IPS-20b (cell line): ENCODE results near the gene RTP5.

Experiments
- H3K27ac ChIP-seq: one replicate; pipeline ENCODE4 v1.5.1; 2013; ENCODE audit warnings: low read length
- H3K27me3 ChIP-seq: 2 replicates; pipeline ENCODE4 v1.6.1; 2013; ENCODE audit warnings: mild to moderate bottlenecking, low read length, inconsistent platforms; ENCODE audit not compliant: insufficient read depth
- H3K36me3 ChIP-seq: 2 replicates; pipeline ENCODE4 v1.6.1; 2013; ENCODE audit warnings: low read depth, mild to moderate bottlenecking, inconsistent platforms, low read length, moderate library complexity; ENCODE audit not compliant: insufficient read depth
- H3K4me1 ChIP-seq: 2 replicates; pipeline ENCODE4 v1.6.1; 2013; ENCODE audit warnings: mild to moderate bottlenecking, control low read depth, inconsistent platforms, low read length, moderate library complexity; ENCODE audit not compliant: insufficient read depth
- H3K4me3 ChIP-seq: 2 replicates; pipeline ENCODE4 v1.5.1; 2013; ENCODE audit warnings: mild to moderate bottlenecking, low read length, inconsistent platforms
- H3K9ac ChIP-seq: 2 replicates; pipeline ENCODE4 v1.6.1; 2013; ENCODE audit warnings: low read depth, mild to moderate bottlenecking, inconsistent platforms, low read length, moderate library complexity
- H3K9me3 ChIP-seq: 2 replicates; pipeline ENCODE4 v1.6.1; 2013; ENCODE audit warnings: mild to moderate bottlenecking, low read depth, low read length, inconsistent platforms; ENCODE audit not compliant: insufficient read depth

The RTP5 gene

GRCh38 chr2:241890524-241891235 is 21.2 kb downstream of the RTP5 start:
- H3K9ac ChIP-seq = no peak overlapping the region
- no peak overlapping the region for H3K27ac ChIP-seq
- H3K27me3 ChIP-seq = no peaks in the 10 kb centered on the region
- peaks cover 3% of the 10 kb centered on the region for H3K4me1 ChIP-seq
- H3K4me3 ChIP-seq = no peak overlapping the region
- H3K9me3 ChIP-seq = no peaks in the 10 kb centered on the region
- no peaks in the 10 kb centered on the region for H3K36me3 ChIP-seq

- H3K9me3 ChIP-seq = no peaks in the 10 kb centered on the region
- H3K4me1 ChIP-seq = peaks cover 3% of the 10 kb centered on the region
- H3K36me3 ChIP-seq = no peaks in the 10 kb centered on the region
- H3K4me3 ChIP-seq = no peak overlapping the region
- H3K27ac ChIP-seq = no peak overlapping the region
- H3K9ac ChIP-seq = no peak overlapping the region
- H3K27me3 ChIP-seq = no peaks in the 10 kb centered on the region
These were observed 21.9 kb downstream of the RTP5 start for GRCh38 chr2:241891315-241891987.

GRCh38 chr2:241891988-241892298 is 22.4 kb downstream of the RTP5 start:
- no peaks in the 10 kb centered on the region for H3K27me3 ChIP-seq
- H3K27ac ChIP-seq = no peak overlapping the region
- no peaks in the 10 kb centered on the region for H3K9me3 ChIP-seq
- peaks cover 3% of the 10 kb centered on the region for H3K4me1 ChIP-seq
- no peak overlapping the region for H3K4me3 ChIP-seq
- H3K9ac ChIP-seq = no peak overlapping the region
- no peaks in the 10 kb centered on the region for H3K36me3 ChIP-seq

- peaks cover 3% of the 10 kb centered on the region for H3K4me1 ChIP-seq
- no peaks in the 10 kb centered on the region for H3K27me3 ChIP-seq
- H3K27ac ChIP-seq = no peak overlapping the region
- H3K9me3 ChIP-seq = no peaks in the 10 kb centered on the region
- no peak overlapping the region for H3K9ac ChIP-seq
- no peaks in the 10 kb centered on the region for H3K36me3 ChIP-seq
- no peak overlapping the region for H3K4me3 ChIP-seq
These were observed 23.0 kb downstream of the RTP5 start for GRCh38 chr2:241892299-241893137.

GRCh38 chr2:241893265-241893664 is 23.7 kb downstream of the RTP5 start:
- Histone ChIP-seq H3K27me3 (no peaks in the 10 kb centered on the region), H3K4me3 (no peak overlapping the region), H3K27ac (no peak overlapping the region), H3K36me3 (no peaks in the 10 kb centered on the region), H3K9me3 (no peaks in the 10 kb centered on the region), H3K9ac (no peak overlapping the region), H3K4me1 (peaks cover 3% of the 10 kb centered on the region)

- Histone ChIP-seq H3K36me3 (no peaks in the 10 kb centered on the region), H3K27ac (no peak overlapping the region), H3K4me1 (peaks cover 3% of the 10 kb centered on the region), H3K9ac (no peak overlapping the region), H3K4me3 (no peak overlapping the region), H3K9me3 (no peaks in the 10 kb centered on the region), H3K27me3 (no peaks in the 10 kb centered on the region)
These were observed 24.6 kb downstream of the RTP5 start for GRCh38 chr2:241894056-241894641.

GRCh38 chr2:241894681-241895426 is 25.3 kb downstream of the RTP5 start:
- H3K9ac ChIP-seq = no peak overlapping the region
- no peaks in the 10 kb centered on the region for H3K9me3 ChIP-seq
- no peaks in the 10 kb centered on the region for H3K27me3 ChIP-seq
- peaks cover 3% of the 10 kb centered on the region for H3K4me1 ChIP-seq
- H3K27ac ChIP-seq = no peak overlapping the region
- H3K36me3 ChIP-seq = no peaks in the 10 kb centered on the region
- no peak overlapping the region for H3K4me3 ChIP-seq

- no peaks in the 10 kb centered on the region for H3K36me3 ChIP-seq
- H3K4me1 ChIP-seq = peaks cover 3% of the 10 kb centered on the region
- H3K9me3 ChIP-seq = no peaks in the 10 kb centered on the region
- no peak overlapping the region for H3K4me3 ChIP-seq
- H3K27ac ChIP-seq = no peak overlapping the region
- H3K27me3 ChIP-seq = no peaks in the 10 kb centered on the region
- no peak overlapping the region for H3K9ac ChIP-seq
These were observed 25.8 kb downstream of the RTP5 start for GRCh38 chr2:241895427-241895711.

- no peak overlapping the region for H3K27ac ChIP-seq
- no peak overlapping the region for H3K9ac ChIP-seq
- H3K4me1 ChIP-seq = no peaks in the 10 kb centered on the region; the same call in 1 of the 2 replicates
- no peaks in the 10 kb centered on the region for H3K27me3 ChIP-seq
- H3K9me3 ChIP-seq = no peaks in the 10 kb centered on the region
- no peak overlapping the region for H3K4me3 ChIP-seq
- H3K36me3 ChIP-seq = no peaks in the 10 kb centered on the region
These were observed 26.4 kb downstream of the RTP5 start for GRCh38 chr2:241895712-241896641.

- no peak overlapping the region for H3K4me3 ChIP-seq
- no peak overlapping the region for H3K9ac ChIP-seq
- H3K9me3 ChIP-seq = no peaks in the 10 kb centered on the region
- no peak overlapping the region for H3K27ac ChIP-seq
- no peaks in the 10 kb centered on the region for H3K4me1 ChIP-seq
- no peaks in the 10 kb centered on the region for H3K36me3 ChIP-seq
- no peaks in the 10 kb centered on the region for H3K27me3 ChIP-seq
These were observed 27.2 kb downstream of the RTP5 start for GRCh38 chr2:241896746-241897201.
